Hypothalamus (tissue), 51 donors: ENCODE results near the gene CBX8.

Experiments used
- DNase-seq, 51 donors: peaks; one replicate each; lab custom pipeline; 2025; lab: John Stamatoyannopoulos, UW

Gene CBX8

DNA sequence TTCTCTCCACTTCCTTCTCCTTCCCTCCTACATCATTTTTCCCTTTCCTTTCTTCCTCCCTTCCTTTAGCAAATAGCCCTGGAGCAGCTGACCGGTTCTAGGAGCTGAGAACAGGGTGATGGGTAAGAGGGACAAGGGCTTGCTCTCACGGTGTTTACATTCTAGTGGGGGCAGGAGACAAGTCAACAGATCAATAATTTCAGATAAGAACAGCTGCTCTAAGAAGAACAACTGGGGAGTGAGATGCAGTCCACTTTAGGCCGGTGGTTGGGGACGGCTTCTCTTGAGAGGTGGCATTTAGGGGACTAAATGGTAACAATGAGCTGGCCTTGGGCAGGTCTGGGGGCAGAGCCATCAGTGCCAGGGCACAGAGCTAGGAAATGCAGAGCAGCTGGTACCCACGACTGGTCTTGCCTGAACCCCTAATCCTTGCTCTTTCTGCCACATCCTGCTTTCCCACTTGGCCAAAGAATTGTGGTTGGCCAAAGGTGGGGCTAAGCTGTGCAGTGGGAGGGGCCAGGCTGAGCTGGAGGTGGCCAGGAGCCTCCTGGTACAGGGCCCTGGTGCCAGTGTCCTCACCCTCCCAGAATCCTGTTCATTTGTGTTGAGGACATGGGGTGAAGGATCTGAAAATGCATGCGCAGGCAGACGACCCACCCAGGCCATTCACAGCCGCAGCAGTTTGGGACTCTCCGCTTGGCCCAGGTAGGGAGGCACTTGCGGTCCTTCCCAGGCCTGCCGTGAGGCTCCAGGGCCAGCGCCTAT is 24.6 kb upstream of the CBX8 start:
- DNase-seq, result no peak

DNA sequence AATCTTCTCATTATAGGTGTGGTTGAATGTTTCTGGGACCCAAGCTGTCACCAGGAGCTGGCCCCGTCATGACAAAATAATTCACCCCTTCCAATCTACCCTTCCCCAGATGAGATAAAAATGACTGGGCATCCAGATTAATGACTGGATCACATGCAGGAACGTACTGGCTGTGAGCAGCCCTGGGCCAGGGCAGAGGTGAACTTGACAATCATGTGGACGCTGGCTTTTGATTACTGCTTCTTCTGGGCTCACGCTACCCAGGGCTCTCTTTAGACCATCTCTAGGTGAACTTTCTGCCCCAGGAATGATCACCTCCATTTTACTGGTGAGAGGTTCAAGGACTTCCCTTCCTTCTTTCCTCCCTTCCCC is 24.1 kb upstream of the CBX8 start:
- DNase-seq, result no peak

DNA sequence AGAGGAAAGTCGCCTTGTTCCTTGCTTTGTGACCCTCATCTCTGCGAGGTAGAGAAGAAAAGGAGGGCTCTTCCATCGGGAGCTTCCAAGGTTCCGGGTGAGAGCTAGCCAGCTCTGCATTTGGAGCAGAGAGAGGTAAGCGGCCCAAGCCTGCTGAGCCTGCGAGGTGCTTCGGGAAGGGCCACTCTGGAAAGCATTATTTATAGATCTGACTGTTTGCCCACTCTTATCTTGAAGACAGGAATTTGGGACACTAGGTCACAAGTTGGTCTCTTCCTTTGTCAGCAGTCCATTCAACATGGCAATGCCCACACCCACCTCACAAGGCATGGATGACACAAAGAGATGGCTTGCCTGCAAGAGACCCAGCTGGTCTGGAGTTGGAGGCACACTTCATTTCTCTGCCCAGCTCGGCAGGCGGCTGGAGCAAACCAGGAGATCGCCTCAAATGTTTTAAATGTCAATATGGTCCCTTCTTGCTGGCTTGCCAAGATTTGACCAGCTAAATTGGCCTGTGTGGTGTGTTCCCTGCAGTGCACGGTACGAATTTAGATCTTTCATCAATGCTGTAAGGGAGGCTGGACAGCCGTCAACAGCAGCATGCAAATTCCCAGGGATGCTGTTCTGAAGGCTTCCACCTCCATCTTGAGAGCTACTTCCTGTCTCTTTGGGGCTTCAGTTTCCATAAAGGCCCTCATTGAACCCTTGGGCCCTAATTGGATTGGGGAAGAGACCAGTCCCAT is 22.8 kb upstream of the CBX8 start:
- no peak for DNase-seq

- DNase-seq, result no peak
These were observed 22.2 kb upstream of the CBX8 start for GRCh38 chr17:79819085-79819484.

- DNase-seq, result no peak
These were observed 21.3 kb upstream of the CBX8 start for GRCh38 chr17:79818026-79818758.

GRCh38 chr17:79815836-79816461 is 19.1 kb upstream of the CBX8 start:
- no peak for DNase-seq

DNA sequence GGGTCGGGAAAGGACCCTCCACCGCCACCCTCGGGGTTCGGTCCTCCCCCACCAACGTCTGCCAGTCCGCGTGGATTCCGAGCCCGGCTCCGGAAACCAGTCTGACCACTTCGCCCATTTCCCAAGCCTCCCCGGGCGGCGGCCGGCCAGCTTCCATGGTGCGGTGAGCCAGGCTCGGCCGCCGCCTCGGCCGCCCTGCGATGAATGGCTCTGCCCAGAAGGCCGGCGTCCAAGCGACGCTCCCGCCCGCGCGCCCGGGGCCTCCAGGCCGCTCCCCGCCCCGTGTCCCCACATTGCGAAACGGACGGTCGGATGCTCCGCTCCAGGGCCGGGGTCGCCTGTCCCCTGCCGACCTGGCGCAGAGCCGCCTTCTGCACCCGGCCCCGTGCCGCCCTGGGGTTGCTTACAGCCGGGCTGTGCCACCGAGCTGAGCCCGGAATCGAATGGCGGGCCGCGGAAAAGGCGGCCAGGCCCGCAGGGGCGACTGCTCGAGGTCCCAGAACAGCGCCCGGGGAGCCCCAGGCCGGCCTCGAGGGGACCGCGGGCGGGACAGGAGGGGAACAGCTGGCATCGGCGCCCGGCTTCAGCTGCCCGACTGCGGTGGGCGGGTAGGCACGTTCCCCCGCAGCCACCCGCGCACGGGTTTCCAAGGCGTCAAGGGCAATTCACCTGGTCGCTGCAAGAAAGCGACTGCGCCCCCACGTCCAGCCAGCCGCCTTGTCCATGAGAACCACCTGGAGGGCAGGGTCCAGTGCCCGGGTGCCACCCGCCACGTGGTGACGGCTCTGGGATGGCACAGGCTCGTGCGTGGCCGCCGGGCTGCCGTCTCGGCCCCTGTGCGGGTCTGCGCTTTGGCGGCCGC is 18.3 kb upstream of the CBX8 start:
- DNase-seq, result peak in 3 of 51 donors; percentile 19 to 35 (median 21)

DNA sequence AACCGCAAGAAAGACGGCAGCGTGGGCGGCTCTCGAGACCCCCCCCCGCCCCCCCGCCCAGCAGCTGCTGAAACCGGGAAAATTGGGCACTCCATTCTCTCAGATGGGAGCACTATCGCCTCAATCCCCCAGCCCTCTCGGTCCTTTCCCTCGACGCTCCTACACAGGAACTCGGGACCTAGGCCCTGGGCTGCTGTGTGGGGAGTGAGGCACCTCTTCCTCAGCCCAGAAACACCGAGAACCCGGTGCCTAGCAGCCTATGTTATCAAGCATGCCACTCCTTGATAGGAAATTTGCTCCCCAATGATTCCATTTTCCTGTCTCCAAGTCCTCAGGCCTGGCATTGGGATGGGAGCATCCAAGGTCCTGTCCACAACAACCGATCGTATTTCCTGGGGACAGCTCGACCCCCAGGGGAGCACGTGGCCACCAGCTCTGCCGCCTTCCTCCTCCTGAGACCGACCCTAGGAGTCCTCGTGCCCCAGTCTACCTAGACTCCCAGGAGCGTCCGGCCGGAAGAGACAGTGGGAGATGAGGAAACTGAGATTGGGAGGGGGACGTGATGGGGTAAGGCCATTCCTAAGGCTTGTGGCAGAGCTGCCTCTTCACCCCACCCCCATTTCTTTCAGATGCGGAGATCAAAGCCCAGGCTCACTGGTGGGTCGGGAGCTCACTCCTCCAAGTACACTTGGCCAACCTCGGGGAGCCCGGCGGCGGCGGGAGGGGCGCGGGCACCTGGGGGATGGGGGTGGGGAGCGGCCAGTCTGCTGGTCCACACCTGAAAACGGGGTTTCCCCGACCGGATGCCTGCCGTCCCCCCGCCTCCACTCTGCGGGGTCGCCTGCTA is 17.5 kb upstream of the CBX8 start:
- DNase-seq, result no peak

DNA sequence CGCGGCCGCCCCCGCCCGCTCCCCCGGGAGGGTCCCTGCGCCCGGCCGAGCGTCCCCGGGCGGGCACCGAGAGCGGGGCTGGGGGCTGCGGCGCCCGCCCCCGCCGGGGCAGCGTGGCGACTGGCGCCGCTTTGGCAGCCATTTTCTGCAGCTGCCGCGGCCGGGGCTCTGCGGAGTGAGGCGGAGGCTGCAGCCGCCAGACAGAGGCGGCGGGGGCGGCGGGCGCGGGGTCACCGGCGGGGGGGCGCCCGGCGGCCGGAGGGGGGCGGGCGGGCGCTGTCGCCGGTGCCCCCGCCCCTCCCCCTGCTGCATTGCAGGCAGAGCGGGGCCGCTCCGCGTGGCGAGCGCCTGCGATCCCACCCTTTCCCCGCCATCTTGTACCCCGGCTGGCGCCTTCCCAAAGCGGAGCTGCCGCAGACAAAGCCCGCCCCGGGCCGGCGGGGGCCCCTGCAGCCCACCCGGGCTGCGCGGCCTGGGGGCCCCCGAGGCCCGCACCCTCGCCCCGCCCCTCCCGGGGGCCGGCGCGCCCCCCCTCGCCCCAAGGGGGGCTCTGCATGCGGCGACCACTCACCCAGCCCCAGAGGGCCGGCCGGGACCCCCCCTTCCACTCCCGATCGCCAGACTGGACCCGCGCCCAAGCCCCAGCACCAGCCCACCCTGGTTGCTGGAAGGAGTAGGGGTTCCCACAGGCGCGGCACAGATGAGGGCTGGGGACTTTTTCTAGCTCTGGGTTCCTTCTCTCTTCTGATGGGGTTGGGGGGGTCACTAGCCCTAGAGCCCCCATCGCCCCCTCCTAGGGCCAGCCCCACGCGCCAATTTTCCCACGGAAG is 16.6 kb upstream of the CBX8 start:
- DNase-seq, result no peak

DNA sequence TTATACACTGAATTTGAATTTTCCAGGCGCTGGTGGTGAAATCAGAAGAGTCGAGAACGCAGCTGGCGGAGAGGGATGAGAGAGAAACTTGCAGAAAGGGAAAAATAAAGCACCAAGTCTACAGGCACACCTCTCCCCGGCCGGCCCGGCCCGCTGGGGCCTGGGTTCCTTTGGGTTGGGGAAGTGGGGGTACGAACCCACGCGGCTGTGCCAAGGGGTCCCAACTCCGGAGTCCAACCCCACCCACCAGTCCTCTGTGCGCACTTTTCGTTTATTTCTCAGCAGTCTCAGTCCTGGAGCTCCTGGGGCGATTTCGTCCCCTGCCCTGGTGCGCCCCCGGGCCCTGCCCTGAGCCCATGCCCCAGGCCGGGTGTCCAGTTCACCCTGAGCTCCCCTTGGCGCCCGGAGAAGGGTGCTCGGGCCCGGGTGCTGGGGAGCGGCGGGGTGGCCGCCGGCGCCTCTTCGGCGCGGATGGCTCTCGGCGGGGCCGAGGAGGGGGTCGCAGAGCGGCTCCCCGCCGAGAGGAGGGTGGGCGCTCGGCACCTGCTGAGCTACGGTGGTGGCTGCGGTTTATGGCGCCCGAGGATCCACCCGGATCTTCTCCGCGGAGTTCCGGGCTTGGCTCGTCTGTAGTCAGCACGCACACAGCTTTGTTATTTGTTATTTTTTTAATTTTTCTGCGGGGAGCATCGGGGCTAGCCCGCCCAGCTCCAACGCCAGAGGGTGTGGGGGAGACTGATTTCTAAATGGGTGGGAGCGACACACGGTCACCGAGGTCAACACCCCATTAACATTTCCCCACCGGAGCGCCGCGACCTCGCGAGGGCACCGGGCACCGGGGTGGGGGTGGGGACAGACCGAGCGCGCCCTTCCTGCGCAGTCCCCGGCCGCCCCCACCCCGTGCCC is 15.7 kb upstream of the CBX8 start:
- DNase-seq, result no peak

DNA sequence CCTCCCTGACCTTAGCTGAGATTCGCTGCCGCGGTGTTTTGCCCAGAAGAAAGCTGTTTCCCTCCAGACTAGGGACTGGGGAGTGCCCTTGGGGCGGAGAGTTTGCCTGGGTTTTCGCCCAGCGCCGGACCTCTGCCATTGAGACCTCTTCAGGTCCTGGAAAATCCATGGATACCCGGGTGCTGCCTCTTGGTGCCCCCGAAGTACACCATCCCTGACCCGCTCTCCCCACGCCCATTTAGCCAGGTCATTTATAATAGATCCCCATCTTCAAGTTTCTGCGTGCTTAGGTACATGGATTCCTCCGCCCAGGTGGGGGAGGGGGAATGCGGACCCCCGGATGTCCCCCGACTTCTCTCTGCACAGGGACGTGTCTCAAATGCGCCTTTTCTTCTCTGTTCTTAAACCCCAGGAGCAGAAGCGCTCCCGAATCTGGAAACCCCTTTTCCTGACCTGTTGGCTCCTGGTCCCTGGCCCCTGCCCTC is 15.0 kb upstream of the CBX8 start:
- DNase-seq, result no peak

GRCh38 chr17:79811011-79811867 is 14.4 kb upstream of the CBX8 start:
- DNase-seq, result peak in 9 of 51 donors; percentile 20 to 52 (median 43)

DNA sequence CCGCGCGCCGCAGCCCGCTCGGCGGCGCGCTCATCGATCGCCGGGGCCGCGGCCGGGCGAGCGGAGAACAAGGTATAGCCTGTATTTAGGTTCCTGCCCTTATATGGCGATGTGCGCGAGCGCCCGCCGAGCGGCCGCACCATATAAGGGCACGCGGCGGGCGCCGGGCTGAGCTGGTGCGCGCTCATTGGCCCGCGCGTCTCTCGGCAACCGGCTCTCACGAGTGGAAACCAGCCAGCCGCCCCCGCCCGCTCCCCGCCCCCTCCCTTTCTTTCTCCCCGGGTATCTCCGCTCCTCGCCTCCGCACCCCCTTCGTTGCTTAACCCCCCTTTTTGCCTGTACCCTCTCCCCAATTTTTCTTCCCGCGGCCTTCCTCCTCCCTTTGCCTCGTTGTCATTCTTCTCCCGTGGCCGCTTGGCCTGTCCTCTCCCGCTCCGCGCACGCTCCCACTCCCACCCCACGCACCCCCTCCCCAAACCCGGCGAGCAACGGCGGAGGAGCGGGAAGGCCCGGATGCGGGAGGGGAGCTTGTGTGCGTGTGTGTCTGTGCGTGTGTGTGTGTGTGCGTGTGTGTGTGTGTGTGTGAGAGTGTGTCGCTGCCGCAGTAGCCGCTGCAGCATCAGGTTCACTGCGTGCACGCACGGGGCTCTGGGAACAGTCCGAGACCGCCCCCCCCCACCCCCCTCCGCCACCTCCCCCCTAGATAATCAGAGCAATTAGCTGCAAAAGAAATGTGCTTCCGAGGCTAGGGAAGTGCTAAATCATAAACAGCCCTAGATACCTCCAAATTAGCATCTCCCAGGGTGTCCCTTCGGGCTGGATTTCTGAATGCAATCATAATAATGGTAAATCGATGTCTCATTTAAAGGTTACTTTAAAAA is 13.5 kb upstream of the CBX8 start:
- DNase-seq, result peak in 43 of 51 donors; percentile 6 to 83 (median 53)

GRCh38 chr17:79809530-79810129 is 12.8 kb upstream of the CBX8 start:
- no peak for DNase-seq
